Neural progenitor cell (in vitro differentiated cells): ENCODE results near the gene DDX17. TPM values are rescaled to one million over a fixed set of nuclear protein-coding genes. Genes with fewer than 3 reads are reported as not detected.

Experiments
- DNase-seq: peaks from one replicate; pipeline ENCODE4 v3.0.0-alpha.2; 2016; ENCODE audit warnings: low spot score
- H2AFZ ChIP-seq: fragments of 200-600 bp; sonication (generic); replicated peaks from 2 replicates; pipeline ENCODE4 v1.6.1; 2016; ENCODE audit warnings: antibody characterized with exemption
- H3F3A ChIP-seq: fragments of 200-600 bp; sonication (generic); 2 replicates; pipeline ENCODE4 v1.6.1; 2016; ENCODE audit warnings: antibody characterized with exemption, low read depth
- H3K27ac ChIP-seq: fragments of 200-600 bp; sonication (generic); 2 replicates; pipeline ENCODE4 v1.5.1; 2016; ENCODE audit warnings: mild to moderate bottlenecking
- H3K27me3 ChIP-seq: fragments of 200-600 bp; sonication (generic); 2 replicates; pipeline ENCODE4 v1.6.1; 2016; ENCODE audit warnings: mild to moderate bottlenecking, moderate library complexity
- H3K36me3 ChIP-seq: fragments of 200-600 bp; sonication (generic); 2 replicates; pipeline ENCODE4 v1.5.1; 2016
- H3K4me1 ChIP-seq: fragments of 200-600 bp; sonication (generic); 2 replicates; pipeline ENCODE4 v1.6.1; 2016; ENCODE audit warnings: mixed run types
- H3K4me2 ChIP-seq: fragments of 200-600 bp; sonication (generic); 2 replicates; pipeline ENCODE4 v1.6.1; 2016
- H3K4me3 ChIP-seq: fragments of 200-600 bp; sonication (generic); 2 replicates; pipeline ENCODE4 v1.5.1; 2016
- H3K79me2 ChIP-seq: fragments of 200-600 bp; sonication (generic); 2 replicates; pipeline ENCODE4 v1.6.1; 2016; ENCODE audit warnings: low read depth
- H3K9ac ChIP-seq: fragments of 200-600 bp; sonication (generic); 2 replicates; pipeline ENCODE4 v1.6.1; 2016
- H3K9me3 ChIP-seq: fragments of 200-600 bp; sonication (generic); 2 replicates; pipeline ENCODE4 v1.5.1; 2016; ENCODE audit warnings: low read depth
- H4K20me1 ChIP-seq: fragments of 200-600 bp; sonication (generic); 2 replicates; pipeline ENCODE4 v1.6.1; 2016; ENCODE audit warnings: low read depth
- H3K27ac Mint-ChIP-seq: 3 replicates; pipeline ENCODE4 v1.8.0; 2021; ENCODE audit warnings: mixed read lengths
- H3K27me3 Mint-ChIP-seq: 2 replicates; pipeline ENCODE4 v1.8.0; 2022; ENCODE audit warnings: low read depth, mild to moderate bottlenecking, inconsistent platforms, moderate library complexity, mixed read lengths; ENCODE audit not compliant: insufficient read depth
- H3K36me3 Mint-ChIP-seq: 3 replicates; pipeline ENCODE4 v1.8.0; 2021; ENCODE audit warnings: mixed read lengths
- H3K4me1 Mint-ChIP-seq: 3 replicates; pipeline ENCODE4 v1.8.0; 2021; ENCODE audit warnings: mixed read lengths
- H3K4me3 Mint-ChIP-seq: 3 replicates; pipeline ENCODE4 v1.8.0; 2021; ENCODE audit warnings: mild to moderate bottlenecking, moderate library complexity, mixed read lengths
- H3K9me3 Mint-ChIP-seq: 3 replicates; pipeline ENCODE4 v1.8.0; 2020; ENCODE audit warnings: mixed read lengths
- CTCF ChIP-seq: fragments of 200-600 bp; sonication (generic); IDR thresholded peaks from 2 replicates; pipeline ENCODE4 v1.5.1; 2017; ENCODE audit warnings: antibody characterized with exemption, mild to moderate bottlenecking
- EZH2 ChIP-seq: fragments of 200-600 bp; sonication (generic); IDR thresholded peaks from 2 replicates; pipeline ENCODE4 v1.6.1; 2017; ENCODE audit warnings: antibody characterized with exemption, mild to moderate bottlenecking, moderate library complexity
- EZH2phosphoT487 ChIP-seq: fragments of 200-600 bp; sonication (generic); IDR thresholded peaks from 2 replicates; pipeline ENCODE4 v1.6.1; 2017; ENCODE audit warnings: antibody characterized with exemption
- total RNA-seq: library from RNA; depleted of rRNA; stranded (reverse); fragments of >200 nt; gene quantifications from 2 replicates; pipeline ENCODE4 v1.2.3, GENCODE V29; 2015; ENCODE audit warnings: low replicate concordance

Gene DDX17
- total RNA-seq, 1 donor from 2014 or later = 621 TPM

GRCh38 chr22:38540701-38541100, 34.6 kb upstream of the DDX17 start:
- no peak overlapping the region for H3K4me3 Mint-ChIP-seq
- H3K36me3 ChIP-seq = no peaks in the 10 kb centered on the region
- H3K79me2 ChIP-seq = no peaks in the 10 kb centered on the region
- TF ChIP-seq EZH2phosphoT487 (no peak), CTCF (no peak), EZH2 (no peak)
- no peak overlapping the region for H2AFZ ChIP-seq
- H3K36me3 Mint-ChIP-seq = peaks cover 7% of the 10 kb centered on the region
- no peaks in the 10 kb centered on the region for H4K20me1 ChIP-seq
- no peak overlapping the region for H3K4me2 ChIP-seq
- no peaks in the 10 kb centered on the region for H3K4me1 ChIP-seq
- H3K9me3 ChIP-seq = no peaks in the 10 kb centered on the region
- no peak for DNase-seq
- H3K4me3 ChIP-seq = no peak overlapping the region
- H3K27me3 Mint-ChIP-seq = peaks cover 6% of the 10 kb centered on the region
- H3K27me3 ChIP-seq = no peaks in the 10 kb centered on the region
- no peak overlapping the region for H3K27ac ChIP-seq
- no peak overlapping the region for H3K9ac ChIP-seq
- peaks cover 6% of the 10 kb centered on the region for H3F3A ChIP-seq
- H3K9me3 Mint-ChIP-seq = peaks cover 21% of the 10 kb centered on the region
- no peak overlapping the region for H3K27ac Mint-ChIP-seq
- no peaks in the 10 kb centered on the region for H3K4me1 Mint-ChIP-seq

- Histone ChIP-seq H3K4me2 (no peak overlapping the region), H3K36me3 (no peaks in the 10 kb centered on the region), H2AFZ (no peak overlapping the region), H3K27ac (no peak overlapping the region), H3K79me2 (no peaks in the 10 kb centered on the region), H3K9me3 (no peaks in the 10 kb centered on the region), H3K9ac (no peak overlapping the region), H3K4me1 (no peaks in the 10 kb centered on the region), H4K20me1 (no peaks in the 10 kb centered on the region), H3F3A (no peaks in the 10 kb centered on the region), H3K27me3 (no peaks in the 10 kb centered on the region), H3K4me3 (no peak overlapping the region)
- peaks cover 2% of the 10 kb centered on the region for H3K36me3 Mint-ChIP-seq
- TF ChIP-seq CTCF = no peak
- TF ChIP-seq EZH2phosphoT487 = no peak
- TF ChIP-seq EZH2 = no peak
- H3K27ac Mint-ChIP-seq = no peak overlapping the region
- DNase-seq = no peak
- peaks cover 2% of the 10 kb centered on the region for H3K27me3 Mint-ChIP-seq
- H3K4me3 Mint-ChIP-seq = no peak overlapping the region
- H3K9me3 Mint-ChIP-seq = no peaks in the 10 kb centered on the region
- no peaks in the 10 kb centered on the region for H3K4me1 Mint-ChIP-seq
These were observed 25.3 kb upstream of the DDX17 start for GRCh38 chr22:38531251-38531938.

- peaks cover 3% of the 10 kb centered on the region for H3K27me3 Mint-ChIP-seq
- H3F3A ChIP-seq = no peaks in the 10 kb centered on the region
- H4K20me1 ChIP-seq = no peaks in the 10 kb centered on the region
- H3K27me3 ChIP-seq = no peaks in the 10 kb centered on the region
- no peak overlapping the region for H3K4me3 Mint-ChIP-seq
- H3K36me3 ChIP-seq = no peaks in the 10 kb centered on the region
- no peak overlapping the region for H3K4me3 ChIP-seq
- no peak overlapping the region for H3K9ac ChIP-seq
- no peaks in the 10 kb centered on the region for H3K36me3 Mint-ChIP-seq
- no peak overlapping the region for H3K27ac ChIP-seq
- no peaks in the 10 kb centered on the region for H3K79me2 ChIP-seq
- no peaks in the 10 kb centered on the region for H3K9me3 Mint-ChIP-seq
- no peak for TF ChIP-seq EZH2phosphoT487
- no peak for TF ChIP-seq EZH2
- no peak for TF ChIP-seq CTCF
- no peak overlapping the region for H3K4me2 ChIP-seq
- H3K27ac Mint-ChIP-seq = no peak overlapping the region
- H2AFZ ChIP-seq = no peak overlapping the region
- H3K4me1 Mint-ChIP-seq = no peaks in the 10 kb centered on the region
- DNase-seq = no peak
- no peaks in the 10 kb centered on the region for H3K4me1 ChIP-seq
- no peaks in the 10 kb centered on the region for H3K9me3 ChIP-seq
These were observed 18.3 kb upstream of the DDX17 start for GRCh38 chr22:38524429-38524828.
